GM12878 (cell line): ENCODE data around the gene SNX4. TPM values are rescaled to one million over a fixed set of nuclear protein-coding genes. Genes with fewer than 3 reads are reported as not detected.

Experiments
- ATAC-seq: fragments of 200-7000 bp; cut with Tn5 transposase; 3 replicates; pipeline ENCODE4 v1.9.1; 2020; ENCODE audit warnings: mild to moderate bottlenecking, moderate library complexity
- BruUV-seq: library from RNA; stranded (reverse); fragments of 400-500 nt; replicated peaks from 2 replicates; lab custom pipeline; 2021; lab: Mats Ljungman, UMichigan
- CTCF ChIA-PET: fragments of 300-600 bp; sonication (Branson Sonifier 250); formaldehyde crosslinking; extraction: SDS; loops from one replicate; lab custom pipeline; 2021; ENCODE audit warnings: inconsistent platforms; lab: Yijun Ruan, JAX
- POLR2A ChIA-PET: fragments of 350-600 bp; formaldehyde crosslinking; extraction: SDS; loops from one replicate; lab custom pipeline; 2021; ENCODE audit warnings: inconsistent platforms; lab: Charles Lee
- RAD21 ChIA-PET: fragments of 300-600 bp; sonication (Branson Sonifier 250); formaldehyde crosslinking; loops from one replicate; lab custom pipeline; 2023; ENCODE audit warnings: antibody characterized with exemption; ENCODE audit not compliant: unreplicated experiment; lab: Charles Lee
- SMC1A ChIA-PET: fragments of 300-600 bp; sonication (Branson Sonifier 250); formaldehyde crosslinking; loops from one replicate; lab custom pipeline; 2023; ENCODE audit not compliant: unreplicated experiment, uncharacterized antibody; lab: Charles Lee
- DNase-seq: peaks from one replicate; pipeline ENCODE4 v3.0.0-alpha.2; 2011; ENCODE audit warnings: low read depth, low spot score
- FAIRE-seq: peaks from 3 replicates; lab custom pipeline; 2011; peaks lifted over from hg19 to GRCh38; lab: Jason Lieb, UNC
- H2AFZ ChIP-seq: 2 replicates; pipeline ENCODE4 v1.6.0; 2011; ENCODE audit warnings: low read depth, low read length, control low read depth; ENCODE audit not compliant: control insufficient read depth
- H3K27ac ChIP-seq: 2 replicates; pipeline ENCODE4 v1.5.1; 2011; ENCODE audit warnings: control low read depth; ENCODE audit not compliant: control insufficient read depth, insufficient read depth
- H3K27me3 ChIP-seq, 2 experiments: replicated peaks in 1 of 2; 2 replicates each; pipeline versions ENCODE4 v1.6.0 to v1.6.1; 2011; ENCODE audit warnings: low read length in 1 of 2; ENCODE audit not compliant: control insufficient read depth in 2 of 2, insufficient read depth in 2 of 2
- H3K36me3 ChIP-seq, 2 experiments: 2 replicates each; pipeline ENCODE4 v1.5.1; 2011; ENCODE audit warnings: low read length in 1 of 2; ENCODE audit not compliant: control insufficient read depth in 2 of 2, insufficient read depth in 2 of 2
- H3K4me1 ChIP-seq: 2 replicates; pipeline ENCODE4 v1.6.1; 2011; ENCODE audit warnings: mild to moderate bottlenecking, low read length, moderate library complexity, mixed read lengths; ENCODE audit not compliant: control insufficient read depth, insufficient read depth
- H3K4me2 ChIP-seq: 2 replicates; pipeline ENCODE4 v1.6.0; 2011; ENCODE audit warnings: control low read depth; ENCODE audit not compliant: control insufficient read depth, insufficient read depth
- H3K4me3 ChIP-seq: fragments of 200-600 bp; sonication (generic); 2 replicates; pipeline ENCODE4 v1.5.1; 2016
- H3K79me2 ChIP-seq: 2 replicates; pipeline ENCODE4 v1.6.0; 2011; ENCODE audit warnings: low read length; ENCODE audit not compliant: control insufficient read depth, insufficient read depth
- H3K9ac ChIP-seq: 2 replicates; pipeline ENCODE4 v1.8.0; 2011; ENCODE audit warnings: low read length, control low read depth, mixed read lengths; ENCODE audit not compliant: control insufficient read depth, insufficient read depth
- H3K9me3 ChIP-seq: replicated peaks from 3 replicates; pipeline ENCODE4 v1.5.1; 2011; ENCODE audit warnings: mild to moderate bottlenecking, low read length; ENCODE audit not compliant: control insufficient read depth, insufficient read depth
- H4K20me1 ChIP-seq: 2 replicates; pipeline ENCODE4 v1.6.0; 2011; ENCODE audit not compliant: control insufficient read depth, insufficient read depth
- ASH2L ChIP-seq: fragments of 300-600, 200-600 bp; sonication (generic); IDR thresholded peaks from 2 replicates; pipeline ENCODE4 v1.6.1; 2017; ENCODE audit warnings: low read depth, mild to moderate bottlenecking, borderline replicate concordance
- BACH1 ChIP-seq: fragments of 450-650 bp; IDR thresholded peaks from 2 replicates; pipeline ENCODE4 v1.6.1; 2017; ENCODE audit warnings: mild to moderate bottlenecking, borderline replicate concordance
- CHD1 ChIP-seq: IDR thresholded peaks from 2 replicates; pipeline ENCODE4 v1.6.1; 2012; ENCODE audit warnings: low read depth, low read length, improper control_type of control experiment
- CTCF ChIP-seq, 3 experiments: IDR thresholded peaks in 2 of 3; conservative IDR thresholded peaks in 1 of 3; 2 replicates each; pipeline ENCODE4 v1.5.1; 2011; ENCODE audit warnings: low read depth in 3 of 3, low read length in 3 of 3, mild to moderate bottlenecking in 3 of 3, control low read depth in 2 of 3, moderate library complexity in 2 of 3, inconsistent platforms in 1 of 3, mixed read lengths in 1 of 3; ENCODE audit not compliant: control insufficient read depth in 2 of 3, insufficient read depth in 1 of 3; ENCODE audit errors: extremely low read depth in 1 of 3
- EP300 ChIP-seq, 2 experiments: fragments of 150-350 bp in 1 of 2; IDR thresholded peaks; 2 replicates each; pipeline ENCODE4 v1.6.1; 2011 to 2012; ENCODE audit warnings: low read depth in 2 of 2, low read length in 2 of 2, borderline replicate concordance in 1 of 2, improper control_type of control experiment in 1 of 2, inconsistent platforms in 1 of 2; ENCODE audit not compliant: control insufficient read depth in 1 of 2
- ESRRA ChIP-seq: IDR thresholded peaks from 2 replicates; pipeline ENCODE4 v1.6.1; 2012; ENCODE audit warnings: mild to moderate bottlenecking, low read length, improper control_type of control experiment
- GATAD2B ChIP-seq: fragments of 450-650 bp; conservative IDR thresholded peaks from 2 replicates; pipeline ENCODE4 v1.6.1; 2017; ENCODE audit warnings: low read depth, mild to moderate bottlenecking, moderate library complexity
- HSF1 ChIP-seq: fragments of 150-350 bp; IDR thresholded peaks from 2 replicates; pipeline ENCODE4 v1.6.1; 2014; ENCODE audit warnings: mild to moderate bottlenecking, low read depth, low read length
- IRF4 ChIP-seq: IDR thresholded peaks from 2 replicates; pipeline ENCODE4 v1.6.1; 2011; ENCODE audit warnings: low read depth, low read length
- MYB ChIP-seq: fragments of 150-350 bp; IDR thresholded peaks from 2 replicates; pipeline ENCODE4 v1.6.1; 2014; ENCODE audit warnings: mild to moderate bottlenecking, low read depth, low read length, borderline replicate concordance
- NBN ChIP-seq: fragments of 450-650 bp; IDR thresholded peaks from 2 replicates; pipeline ENCODE4 v1.6.1; 2016
- PAX5 ChIP-seq: IDR thresholded peaks from 2 replicates; pipeline ENCODE4 v1.6.1; 2011; ENCODE audit warnings: low read depth, low read length, borderline replicate concordance
- PAX8 ChIP-seq: fragments of 450-650 bp; IDR thresholded peaks from 2 replicates; pipeline ENCODE4 v1.6.1; 2017; ENCODE audit warnings: mild to moderate bottlenecking, moderate library complexity
- RAD21 ChIP-seq: IDR thresholded peaks from 2 replicates; pipeline ENCODE4 v1.6.1; 2011; ENCODE audit warnings: mild to moderate bottlenecking, low read depth, low read length, moderate library complexity; ENCODE audit not compliant: insufficient read depth
- RAD51 ChIP-seq: fragments of 450-650 bp; IDR thresholded peaks from 2 replicates; pipeline ENCODE4 v1.6.1; 2016; ENCODE audit warnings: moderate library complexity, mild to moderate bottlenecking, inconsistent platforms
- RUNX3 ChIP-seq: IDR thresholded peaks from 2 replicates; pipeline ENCODE4 v1.6.1; 2012; ENCODE audit warnings: low read length, inconsistent platforms
- SMARCA5 ChIP-seq: fragments of 450-650 bp; IDR thresholded peaks from 2 replicates; pipeline ENCODE4 v1.6.1; 2017; ENCODE audit warnings: mild to moderate bottlenecking
- SUPT20H ChIP-seq: IDR thresholded peaks from 2 replicates; pipeline ENCODE4 v1.6.1; 2011; ENCODE audit warnings: low read depth, mild to moderate bottlenecking, low read length, moderate library complexity, borderline replicate concordance; ENCODE audit not compliant: control insufficient read depth
- TCF3 ChIP-seq: IDR thresholded peaks from 2 replicates; pipeline ENCODE4 v1.6.1; 2012; ENCODE audit warnings: low read depth, mild to moderate bottlenecking, low read length, borderline replicate concordance; ENCODE audit not compliant: insufficient read depth
- WRNIP1 ChIP-seq: IDR thresholded peaks from 2 replicates; pipeline ENCODE4 v1.6.1; 2011; ENCODE audit warnings: low read depth, low read length, improper control_type of control experiment, borderline replicate concordance
- ZNF217 ChIP-seq: fragments of 450-650 bp; IDR thresholded peaks from 2 replicates; pipeline ENCODE4 v1.6.1; 2017; ENCODE audit warnings: antibody characterized with exemption, mild to moderate bottlenecking
- WGBS: methylation state at CpG from one replicate; pipeline ENCODE4 v1.1.6; 2016; ENCODE audit warnings: low lambda C conversion rate; ENCODE audit not compliant: insufficient replicate concordance, insufficient coverage; ENCODE audit errors: missing lambda C conversion rate; 5-methylcytosine and 5-hydroxymethylcytosine counted together
- in situ Hi-C: fragments of 300-500 bp; cut with MboI; formaldehyde crosslinking; loops from 9 replicates; pipeline ENCODE4 v1.14.3; 2018; ENCODE audit warnings: mixed read lengths
- intact Hi-C: fragments of 100-400 bp; cut with micrococcal nuclease; formaldehyde crosslinking; loops from one replicate; pipeline ENCODE4 v1.14.2; 2022; ENCODE audit not compliant: unreplicated experiment
- polyA plus RNA-seq, 11 experiments: library from polyadenylated mRNA; depleted of rRNA in 4 of 11; unstranded in 6 of 11; stranded (reverse) in 5 of 11; fragments of >200 nt; fragmentation: Nextera tagmentation in 4 of 11; fragmentation: Illumina TruSeq in 1 of 11; extraction: Ambion mirVana in 4 of 11; extraction: Trizol in 1 of 11; gene quantifications; 1 replicate in 1 of 11; 2 replicates in 10 of 11; pipeline versions ENCODE4 v1.2.1 to v1.2.3, GENCODE V29; 2011 to 2016; ENCODE audit warnings: inconsistent platforms in 2 of 11, missing spikeins in 2 of 11, low read depth in 1 of 11
- total RNA-seq, 4 experiments: library from RNA; depleted of rRNA in 3 of 4; stranded (reverse); fragments of >200 nt in 3 of 4; fragmentation: Illumina TruSeq in 1 of 4; extraction: Trizol in 1 of 4; gene quantifications; 2 replicates each; pipeline versions ENCODE4 v1.2.1 to v1.2.3, GENCODE V29; 2013 to 2021

The SNX4 gene
- total and polyA plus RNA-seq, 10 of the 15 experiments (the other 5 are each of a cell fraction or from before 2014, with no cell fraction given): 33.4 to 94.5 (median 60.5) TPM

- no peak for TF ChIP-seq EP300 (IDR thresholded peaks at IDR 0.05; ENCODE audit: borderline replicate concordance in 1 of 2, control insufficient read depth in 1 of 2, low read depth in 2 of 2, low read length in 2 of 2)
- TF ChIP-seq NBN: no peak
- no peak for TF ChIP-seq GATAD2B
- no peak for TF ChIP-seq ZNF217
- TF ChIP-seq WRNIP1: no peak
- TF ChIP-seq RUNX3: no peak
Measured at GRCh38 chr3:125401402-125401801, 118.6 kb downstream of the SNX4 start (continued).

- in situ Hi-C loops (no loop called here), intact Hi-C loops (loop anchor here (1.0 kb wide), 1 partner anchor 39 kb away; no protein-coding TSS in a partner anchor)
- CTCF ChIA-PET: interaction anchor here (0.6 to 2.0 kb wide), 8 partner anchors 10 to 697 kb away, joined by 3 to 10 read pairs (median 4); no protein-coding TSS in a partner anchor
- Histone ChIP-seq H3K9me3 (no peaks in the 10 kb centered on the region; the same call in 2 of the 3 replicates), H3K4me1 (no peaks in the 10 kb centered on the region), H3K79me2 (no peaks in the 10 kb centered on the region), H3K27me3 (no peaks in the 10 kb centered on the region), H3K36me3 (no peaks in the 10 kb centered on the region), H3K4me2 (no peak overlapping the region), H2AFZ (no peak overlapping the region), H3K9ac (no peak overlapping the region), H4K20me1 (no peaks in the 10 kb centered on the region), H3K27ac (no peak overlapping the region), H3K4me3 (no peak overlapping the region)
- FAIRE-seq (no peak), ATAC-seq (0 out of 3 replicates have a peak, but pooled peaks have one; percentile 41), DNase-seq (no peak)
- no TSS peak for BruUV-seq
- RAD21 ChIA-PET: interaction anchor here (0.9 to 1.2 kb wide), 4 partner anchors 22 to 187 kb away, joined by 3 to 4 read pairs (median 3); no protein-coding TSS in a partner anchor
- SMC1A ChIA-PET: interaction anchor here (1.1 to 1.3 kb wide), 3 partner anchors 8 to 41 kb away, joined by 4 to 12 read pairs (median 5); no protein-coding TSS in a partner anchor
- 0% methylated on average over 1 of the region's 1 CpG for WGBS
- POLR2A ChIA-PET: interaction anchor here (0.6 to 0.7 kb wide), 3 partner anchors 20 to 100 kb away, joined by 4 to 7 read pairs (median 4); no protein-coding TSS in a partner anchor
- no peak for TF ChIP-seq TCF3
- peak in 2 of 3 experiments; percentile 22 to 34; a peak in 4 of 6 replicates for TF ChIP-seq CTCF (IDR thresholded peaks at IDR 0.05 in 2 of 3, conservative IDR thresholded peaks at IDR 0.05 in 1 of 3; ENCODE audit: control insufficient read depth in 2 of 3, extremely low read depth in 1 of 3, insufficient read depth in 1 of 3, low read depth in 3 of 3, low read length in 3 of 3)
- TF ChIP-seq PAX5: no peak
- TF ChIP-seq ESRRA: no peak
- no peak for TF ChIP-seq HSF1
- TF ChIP-seq BACH1: no peak
- TF ChIP-seq IRF4: no peak
- TF ChIP-seq SMARCA5: no peak
- no peak for TF ChIP-seq PAX8
- TF ChIP-seq RAD21: peak; percentile 29; the same call in 1 of the 2 replicates
- no peak for TF ChIP-seq CHD1
- TF ChIP-seq ASH2L: no peak
- no peak for TF ChIP-seq SUPT20H
- no peak for TF ChIP-seq RAD51
- TF ChIP-seq MYB: no peak
Measured at GRCh38 chr3:125398952-125399351, 121.0 kb downstream of the SNX4 start.
